Panc1 (cell line): ENCODE data around the gene MAN1A1. TPM values are rescaled to one million over a fixed set of nuclear protein-coding genes. Genes with fewer than 3 reads are reported as not detected.

Experiments
- ATAC-seq: fragments of 200-7000 bp; cut with Tn5 transposase; 2 replicates; pipeline ENCODE4 v1.9.1; 2020; ENCODE audit warnings: mild to moderate bottlenecking, moderate library complexity
- BruUV-seq: library from RNA; stranded (reverse); fragments of 400-500 nt; replicated peaks from 2 replicates; lab custom pipeline; 2021; lab: Mats Ljungman, UMichigan
- CTCF ChIA-PET: fragments of 300-600 bp; sonication (Branson Sonifier 250); formaldehyde crosslinking; loops from one replicate; lab custom pipeline; 2022; ENCODE audit warnings: antibody characterized with exemption; lab: Charles Lee
- POLR2A ChIA-PET: fragments of 300-600 bp; sonication (Branson Sonifier 250); formaldehyde crosslinking; loops from one replicate; lab custom pipeline; 2022; ENCODE audit warnings: antibody characterized with exemption; lab: Charles Lee
- DNase-seq: peaks from one replicate; pipeline ENCODE4 v3.0.0-alpha.2; 2010; ENCODE audit warnings: low read depth, low spot score
- H3K27ac ChIP-seq: 2 replicates; pipeline ENCODE4 v1.5.1; 2011; ENCODE audit warnings: mild to moderate bottlenecking, low read length, inconsistent platforms
- H3K27me3 ChIP-seq: fragments of 200-500 bp; sonication (Bioruptor generic); 2 replicates; pipeline ENCODE4 v1.6.0; 2014; ENCODE audit warnings: low read length, inconsistent platforms; ENCODE audit not compliant: control insufficient read depth, insufficient read depth
- H3K36me3 ChIP-seq: fragments of 200-500 bp; sonication (Bioruptor generic); 2 replicates; pipeline ENCODE4 v1.5.1; 2014; ENCODE audit warnings: inconsistent platforms, mild to moderate bottlenecking, low read length, moderate library complexity; ENCODE audit not compliant: control insufficient read depth, insufficient read depth
- H3K4me1 ChIP-seq: 2 replicates; pipeline ENCODE4 v1.5.1; 2011; ENCODE audit warnings: inconsistent platforms, mild to moderate bottlenecking, low read length, moderate library complexity; ENCODE audit not compliant: control insufficient read depth, insufficient read depth
- H3K4me3 ChIP-seq, 2 experiments: 2 replicates each; pipeline ENCODE4 v1.5.1; 2011 to 2012; ENCODE audit warnings: low read depth in 2 of 2, low read length in 2 of 2, mild to moderate bottlenecking in 2 of 2, inconsistent platforms in 1 of 2, moderate library complexity in 1 of 2
- H3K9me3 ChIP-seq: fragments of 200-500 bp; sonication (Bioruptor generic); 2 replicates; pipeline ENCODE4 v1.5.1; 2014; ENCODE audit warnings: low read depth, mild to moderate bottlenecking, inconsistent platforms, low read length, moderate library complexity; ENCODE audit not compliant: control insufficient read depth, insufficient read depth
- POLR2AphosphoS5 ChIP-seq: IDR thresholded peaks from 2 replicates; pipeline ENCODE4 v1.6.1; 2012; ENCODE audit warnings: mild to moderate bottlenecking, low read depth, low read length, moderate library complexity
- SIN3A ChIP-seq: IDR thresholded peaks from 2 replicates; pipeline ENCODE4 v1.6.1; 2012; ENCODE audit warnings: low read depth, mild to moderate bottlenecking, low read length, moderate library complexity, borderline replicate concordance; ENCODE audit not compliant: insufficient read depth
- TCF7L2 ChIP-seq: IDR thresholded peaks from 2 replicates; pipeline ENCODE4 v1.6.1; 2011; ENCODE audit warnings: mild to moderate bottlenecking, low read depth, low read length, inconsistent platforms
- in situ Hi-C: cut with HindIII; loops from 2 replicates; pipeline ENCODE4 v1.10.0; 2016; ENCODE audit warnings: low sequenced_read_pairs, low pct_unique_long_range_greater_than_20kb
- intact Hi-C: fragments of 100-400 bp; cut with micrococcal nuclease; formaldehyde crosslinking; loops from one replicate; pipeline ENCODE4 v1.10.0; 2022; ENCODE audit not compliant: unreplicated experiment
- total RNA-seq: library from RNA; stranded (reverse); gene quantifications from one replicate; pipeline ENCODE4 v1.2.1, GENCODE V29; 2021; ENCODE audit not compliant: unreplicated experiment
- TF ChIP-seq, protein P1 (sequence below), 2 experiments: IDR thresholded peaks; 2 replicates each; pipeline ENCODE4 v1.6.1; 2011 to 2012; ENCODE audit warnings: low read depth in 2 of 2, control low read depth in 1 of 2, low read length in 1 of 2, mild to moderate bottlenecking in 1 of 2, moderate library complexity in 1 of 2; ENCODE audit not compliant: insufficient read depth in 1 of 2
- TF ChIP-seq, protein P2 (sequence below): fragments of 450-650 bp; IDR thresholded peaks from 2 replicates; pipeline ENCODE4 v1.5.1; 2017; ENCODE audit warnings: mild to moderate bottlenecking

The MAN1A1 gene
- total RNA-seq, 1 experiment from 2014 or later, result 3.2 TPM

GRCh38 chr6:119189498-119189897, 160.1 kb downstream of the MAN1A1 start:
- Histone ChIP-seq H3K27me3 (no peaks in the 10 kb centered on the region; the same call in 1 of the 2 replicates), H3K9me3 (no peaks in the 10 kb centered on the region), H3K4me3 (no peak overlapping the region), H3K4me1 (no peaks in the 10 kb centered on the region), H3K27ac (no peak overlapping the region), H3K36me3 (no peaks in the 10 kb centered on the region)
- in situ Hi-C loops, result no loop called here
- no peak for TF ChIP-seq SIN3A
- no peak for TF ChIP-seq POLR2AphosphoS5
- TF ChIP-seq, protein P1, sequence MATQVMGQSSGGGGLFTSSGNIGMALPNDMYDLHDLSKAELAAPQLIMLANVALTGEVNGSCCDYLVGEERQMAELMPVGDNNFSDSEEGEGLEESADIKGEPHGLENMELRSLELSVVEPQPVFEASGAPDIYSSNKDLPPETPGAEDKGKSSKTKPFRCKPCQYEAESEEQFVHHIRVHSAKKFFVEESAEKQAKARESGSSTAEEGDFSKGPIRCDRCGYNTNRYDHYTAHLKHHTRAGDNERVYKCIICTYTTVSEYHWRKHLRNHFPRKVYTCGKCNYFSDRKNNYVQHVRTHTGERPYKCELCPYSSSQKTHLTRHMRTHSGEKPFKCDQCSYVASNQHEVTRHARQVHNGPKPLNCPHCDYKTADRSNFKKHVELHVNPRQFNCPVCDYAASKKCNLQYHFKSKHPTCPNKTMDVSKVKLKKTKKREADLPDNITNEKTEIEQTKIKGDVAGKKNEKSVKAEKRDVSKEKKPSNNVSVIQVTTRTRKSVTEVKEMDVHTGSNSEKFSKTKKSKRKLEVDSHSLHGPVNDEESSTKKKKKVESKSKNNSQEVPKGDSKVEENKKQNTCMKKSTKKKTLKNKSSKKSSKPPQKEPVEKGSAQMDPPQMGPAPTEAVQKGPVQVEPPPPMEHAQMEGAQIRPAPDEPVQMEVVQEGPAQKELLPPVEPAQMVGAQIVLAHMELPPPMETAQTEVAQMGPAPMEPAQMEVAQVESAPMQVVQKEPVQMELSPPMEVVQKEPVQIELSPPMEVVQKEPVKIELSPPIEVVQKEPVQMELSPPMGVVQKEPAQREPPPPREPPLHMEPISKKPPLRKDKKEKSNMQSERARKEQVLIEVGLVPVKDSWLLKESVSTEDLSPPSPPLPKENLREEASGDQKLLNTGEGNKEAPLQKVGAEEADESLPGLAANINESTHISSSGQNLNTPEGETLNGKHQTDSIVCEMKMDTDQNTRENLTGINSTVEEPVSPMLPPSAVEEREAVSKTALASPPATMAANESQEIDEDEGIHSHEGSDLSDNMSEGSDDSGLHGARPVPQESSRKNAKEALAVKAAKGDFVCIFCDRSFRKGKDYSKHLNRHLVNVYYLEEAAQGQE (IDR thresholded peaks at IDR 0.05; ENCODE audit: insufficient read depth in 1 of 2, low read depth in 2 of 2, low read length in 1 of 2), result no peak
- TF ChIP-seq, protein P2, sequence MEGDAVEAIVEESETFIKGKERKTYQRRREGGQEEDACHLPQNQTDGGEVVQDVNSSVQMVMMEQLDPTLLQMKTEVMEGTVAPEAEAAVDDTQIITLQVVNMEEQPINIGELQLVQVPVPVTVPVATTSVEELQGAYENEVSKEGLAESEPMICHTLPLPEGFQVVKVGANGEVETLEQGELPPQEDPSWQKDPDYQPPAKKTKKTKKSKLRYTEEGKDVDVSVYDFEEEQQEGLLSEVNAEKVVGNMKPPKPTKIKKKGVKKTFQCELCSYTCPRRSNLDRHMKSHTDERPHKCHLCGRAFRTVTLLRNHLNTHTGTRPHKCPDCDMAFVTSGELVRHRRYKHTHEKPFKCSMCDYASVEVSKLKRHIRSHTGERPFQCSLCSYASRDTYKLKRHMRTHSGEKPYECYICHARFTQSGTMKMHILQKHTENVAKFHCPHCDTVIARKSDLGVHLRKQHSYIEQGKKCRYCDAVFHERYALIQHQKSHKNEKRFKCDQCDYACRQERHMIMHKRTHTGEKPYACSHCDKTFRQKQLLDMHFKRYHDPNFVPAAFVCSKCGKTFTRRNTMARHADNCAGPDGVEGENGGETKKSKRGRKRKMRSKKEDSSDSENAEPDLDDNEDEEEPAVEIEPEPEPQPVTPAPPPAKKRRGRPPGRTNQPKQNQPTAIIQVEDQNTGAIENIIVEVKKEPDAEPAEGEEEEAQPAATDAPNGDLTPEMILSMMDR, result no peak
- TF ChIP-seq TCF7L2, result no peak
- ATAC-seq, result no peak
- POLR2A ChIA-PET, result no interaction called here
- CTCF ChIA-PET, result no interaction called here
- intact Hi-C loops, result no loop called here
- no peak for DNase-seq
- no TSS peak for BruUV-seq

DNA sequence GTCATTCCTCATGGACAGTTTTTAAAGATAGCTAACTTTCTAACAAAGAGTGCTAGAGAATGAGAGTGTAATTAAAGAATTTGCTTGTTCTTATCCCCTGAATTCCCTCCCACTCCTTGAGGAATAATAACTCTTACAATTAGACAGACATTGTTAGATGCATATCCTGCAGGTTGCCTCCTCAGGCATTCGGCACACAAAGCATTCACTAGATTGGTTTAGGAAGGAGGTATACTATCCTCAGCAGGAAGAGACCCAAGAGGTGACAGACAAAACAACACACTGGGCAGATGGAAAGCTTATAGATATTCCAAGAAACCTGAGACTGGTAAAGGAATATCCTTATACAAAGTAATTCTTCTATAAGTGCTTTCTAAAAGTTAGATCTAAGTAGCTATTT, 162.0 kb downstream of the MAN1A1 start:
- CTCF ChIA-PET, result no interaction called here
- Histone ChIP-seq H3K27ac (no peak overlapping the region), H3K9me3 (no peaks in the 10 kb centered on the region), H3K36me3 (no peaks in the 10 kb centered on the region), H3K4me1 (no peaks in the 10 kb centered on the region), H3K27me3 (no peaks in the 10 kb centered on the region; the same call in 1 of the 2 replicates), H3K4me3 (no peak overlapping the region)
- DNase-seq (no peak), ATAC-seq (no peak)
- in situ Hi-C loops (no loop called here), intact Hi-C loops (no loop called here)
- POLR2A ChIA-PET, result no interaction called here
- TF ChIP-seq SIN3A, result no peak
- no peak for TF ChIP-seq TCF7L2
- TF ChIP-seq, protein P1 (IDR thresholded peaks at IDR 0.05; ENCODE audit: insufficient read depth in 1 of 2, low read depth in 2 of 2, low read length in 1 of 2), result no peak
- BruUV-seq, result no TSS peak
